Coronary artery (tissue), 2 donors: Measurements from ENCODE around the gene EDC3.

ENCODE experiments used
- DNase-seq: peaks from one replicate; pipeline ENCODE4 v3.0.0-alpha.2; 2017; ENCODE audit warnings: low spot score
- H3K27ac ChIP-seq, 2 donors: fragments of 200-600 bp; sonication (generic); one replicate each; pipeline ENCODE4 v1.5.1; 2016 to 2019
- H3K4me3 ChIP-seq: fragments of 200-600 bp; sonication (generic); 2 replicates; pipeline ENCODE4 v1.5.1; 2016; ENCODE audit warnings: mild to moderate bottlenecking, moderate library complexity
- CTCF ChIP-seq: fragments of 200-600 bp; sonication (generic); IDR thresholded peaks from one replicate; pipeline ENCODE4 v1.5.1; 2019; ENCODE audit warnings: antibody characterized with exemption

The EDC3 gene

GRCh38 chr15:74625693-74626092, 70.1 kb downstream of the EDC3 start:
- no peak overlapping the region for H3K4me3 ChIP-seq
- no peak for TF ChIP-seq CTCF

GRCh38 chr15:74624020-74624602, 71.7 kb downstream of the EDC3 start:
- TF ChIP-seq CTCF = no peak
- Histone ChIP-seq H3K27ac (no peak overlapping the region), H3K4me3 (no peak overlapping the region)
- DNase-seq = no peak

More at GRCh38 chr15:74625693-74626092, 70.1 kb downstream of the EDC3 start:
- DNase-seq = no peak
- H3K27ac ChIP-seq = no peak overlapping the region

DNA sequence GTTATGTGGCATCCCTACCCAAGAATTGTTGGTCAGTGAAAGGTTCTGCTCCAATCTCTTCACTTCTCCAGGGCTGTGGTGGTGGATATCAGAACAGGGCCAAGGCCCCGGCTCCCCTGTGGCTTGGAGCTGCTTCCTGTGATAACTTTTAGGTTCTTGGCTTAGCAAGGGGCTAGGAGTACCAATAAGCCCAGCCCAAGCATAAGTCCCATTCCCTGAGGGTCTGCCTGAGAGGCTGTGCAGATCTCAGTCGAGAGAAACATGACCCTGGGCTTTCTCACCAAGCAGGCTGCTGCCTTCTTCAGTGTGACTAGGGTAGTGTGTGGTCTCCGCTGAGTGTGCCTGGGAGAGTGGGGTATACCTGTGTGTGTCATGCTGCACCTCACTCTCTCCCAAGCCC, 73.1 kb downstream of the EDC3 start:
- no peak for DNase-seq
- H3K27ac ChIP-seq = no peak overlapping the region
- H3K4me3 ChIP-seq = no peak overlapping the region
- TF ChIP-seq CTCF = no peak

DNA sequence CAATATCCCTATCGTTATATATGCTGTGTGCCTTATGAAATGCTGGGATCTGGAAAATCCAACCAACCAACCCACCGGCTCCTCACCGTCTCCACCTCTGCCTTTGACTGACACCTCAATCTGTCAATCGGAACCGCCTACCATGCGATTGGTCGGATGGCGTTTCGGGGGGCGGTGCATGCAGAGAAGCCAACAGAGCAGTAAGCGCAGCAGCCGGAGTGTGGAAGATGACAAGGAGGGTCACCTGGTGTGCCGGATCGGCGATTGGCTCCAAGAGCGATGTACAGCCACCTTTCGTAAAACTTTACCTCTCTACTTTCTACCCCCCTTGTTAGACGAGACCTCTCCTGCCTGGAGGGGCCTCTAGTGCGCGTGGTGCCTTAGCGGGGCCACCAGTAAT, 73.9 kb downstream of the EDC3 start:
- Histone ChIP-seq H3K27ac (no peak overlapping the region), H3K4me3 (no peak overlapping the region)
- no peak for DNase-seq

GRCh38 chr15:74621546-74621920, 74.3 kb downstream of the EDC3 start:
- H3K4me3 ChIP-seq = no peak overlapping the region
- no peak for TF ChIP-seq CTCF
- no peak for DNase-seq
- H3K27ac ChIP-seq = no peak overlapping the region

More for the DNA sequence above, 73.9 kb downstream of the EDC3 start:
- no peak for TF ChIP-seq CTCF

- H3K27ac ChIP-seq = no peak overlapping the region
- TF ChIP-seq CTCF = peak; percentile 39
- DNase-seq = no peak
- no peak overlapping the region for H3K4me3 ChIP-seq
Observed at GRCh38 chr15:74620636-74621545, 74.9 kb downstream of the EDC3 start.
